Endothelial cell of umbilical vein (primary cell): ENCODE data around the gene TBX20. TPM values are rescaled to one million over a fixed set of nuclear protein-coding genes. Genes with fewer than 3 reads are reported as not detected.
"Not testable (repeated sequence)": the region's sequence is repeated elsewhere in the genome, so short reads cannot be mapped to it uniquely, and the experiment has no call there.

Source experiments
- BruUV-seq: library from RNA; stranded (reverse); fragments of 400-500 nt; replicated peaks from 2 replicates; lab custom pipeline; 2021; lab: Mats Ljungman, UMichigan
- CTCF ChIA-PET: fragments of 300-600, 350-600 bp; sonication (Branson Sonifier 250); formaldehyde crosslinking; loops from one replicate; lab custom pipeline; 2021; ENCODE audit warnings: antibody characterized with exemption, inconsistent platforms; lab: Charles Lee
- POLR2A ChIA-PET: fragments of 300-600, 350-600 bp; sonication (Branson Sonifier 250); formaldehyde crosslinking; loops from one replicate; lab custom pipeline; 2021; ENCODE audit warnings: antibody characterized with exemption, inconsistent platforms; lab: Charles Lee
- DNase-seq: peaks from one replicate; pipeline ENCODE4 v3.0.0-alpha.2; 2011; ENCODE audit warnings: low read depth, low spot score
- FAIRE-seq: peaks from 2 replicates; lab custom pipeline; 2011; peaks lifted over from hg19 to GRCh38; lab: Jason Lieb, UNC
- H2AFZ ChIP-seq: 2 replicates; pipeline ENCODE4 v1.6.0; 2012; ENCODE audit warnings: low read depth, low read length, control low read depth, inconsistent platforms
- H3K27ac ChIP-seq: 2 replicates; pipeline ENCODE4 v1.5.1; 2011; ENCODE audit warnings: low read depth, mild to moderate bottlenecking, control low read depth, low read length, moderate library complexity; ENCODE audit not compliant: insufficient read depth
- H3K27me3 ChIP-seq, 2 experiments: 2 replicates each; pipeline versions ENCODE4 v1.6.0 to v1.6.1; 2011; ENCODE audit warnings: low read length in 2 of 2, mixed read lengths in 1 of 2; ENCODE audit not compliant: control insufficient read depth in 2 of 2, insufficient read depth in 2 of 2
- H3K36me3 ChIP-seq, 2 experiments: 2 replicates in 1 of 2; 3 replicates in 1 of 2; pipeline ENCODE4 v1.5.1; 2011; ENCODE audit warnings: low read length in 2 of 2, mild to moderate bottlenecking in 1 of 2, moderate library complexity in 1 of 2; ENCODE audit not compliant: control insufficient read depth in 2 of 2, insufficient read depth in 2 of 2; ENCODE audit errors: extremely low read depth in 1 of 2
- H3K4me1 ChIP-seq: 3 replicates; pipeline ENCODE4 v1.5.1; 2011; ENCODE audit warnings: mild to moderate bottlenecking, low read length; ENCODE audit not compliant: control insufficient read depth, insufficient read depth; ENCODE audit errors: extremely low read depth
- H3K4me2 ChIP-seq: 2 replicates; pipeline ENCODE4 v1.6.1; 2011; ENCODE audit warnings: low read length, control low read depth, mixed read lengths; ENCODE audit not compliant: insufficient read depth
- H3K4me3 ChIP-seq, 3 experiments: fragments of 200-600 bp in 1 of 3; sonication (generic), shearing (Covaris generic) in 1 of 3; replicated peaks in 1 of 3; 2 replicates each; pipeline ENCODE4 v1.5.1; 2011 to 2016; ENCODE audit warnings: control low read depth in 3 of 3, low read length in 3 of 3, mild to moderate bottlenecking in 2 of 3, inconsistent platforms in 1 of 3, low read depth in 1 of 3, moderate library complexity in 1 of 3; ENCODE audit not compliant: insufficient read depth in 1 of 3
- H3K79me2 ChIP-seq: 2 replicates; pipeline ENCODE4 v1.6.0; 2012; ENCODE audit warnings: low read length, inconsistent platforms; ENCODE audit not compliant: control insufficient read depth, insufficient read depth
- H3K9ac ChIP-seq: replicated peaks from 2 replicates; pipeline ENCODE3; 2011; ENCODE audit warnings: low read length, control low read depth; ENCODE audit not compliant: insufficient read depth; ENCODE audit errors: extremely low read depth
- H3K9me1 ChIP-seq: replicated peaks from 3 replicates; pipeline ENCODE4 v1.6.0; 2011; ENCODE audit warnings: mild to moderate bottlenecking, low read length; ENCODE audit not compliant: control insufficient read depth, insufficient read depth; ENCODE audit errors: extremely low read depth
- H3K9me3 ChIP-seq: replicated peaks from 2 replicates; pipeline ENCODE4 v1.5.1; 2012; ENCODE audit warnings: low read length, inconsistent platforms; ENCODE audit not compliant: control insufficient read depth, insufficient read depth
- H4K20me1 ChIP-seq: replicated peaks from 2 replicates; pipeline ENCODE3; 2011; ENCODE audit warnings: mild to moderate bottlenecking, low read length; ENCODE audit not compliant: control insufficient read depth, insufficient read depth; ENCODE audit errors: extremely low read depth
- dilution Hi-C: fragments of 300-500 bp; cut with MboI; formaldehyde crosslinking; loops from one replicate; pipeline ENCODE4 v1.15.0; 2019; ENCODE audit warnings: low sequenced_read_pairs; ENCODE audit not compliant: extremely low pct_ligation_motif_present
- intact Hi-C: fragments of 100-400 bp; cut with micrococcal nuclease; formaldehyde crosslinking; loops from one replicate; pipeline ENCODE4 v1.10.0; 2022
- polyA plus RNA-seq, 4 experiments: library from polyadenylated mRNA; depleted of rRNA in 3 of 4; stranded (reverse) in 3 of 4; unstranded in 1 of 4; fragments of >200 nt; gene quantifications; 2 replicates each; pipeline versions ENCODE4 v1.2.1 to v1.2.3, GENCODE V29; 2011 to 2012; ENCODE audit warnings: missing spikeins in 1 of 4
- total RNA-seq: library from RNA; stranded (reverse); gene quantifications from 2 replicates; pipeline ENCODE4 v1.2.3, GENCODE V29; 2021

Gene TBX20
- total and polyA plus RNA-seq, 2 donors (not counting 3 experiments of a cell fraction or from before 2014, with no cell fraction given), result not detected

DNA sequence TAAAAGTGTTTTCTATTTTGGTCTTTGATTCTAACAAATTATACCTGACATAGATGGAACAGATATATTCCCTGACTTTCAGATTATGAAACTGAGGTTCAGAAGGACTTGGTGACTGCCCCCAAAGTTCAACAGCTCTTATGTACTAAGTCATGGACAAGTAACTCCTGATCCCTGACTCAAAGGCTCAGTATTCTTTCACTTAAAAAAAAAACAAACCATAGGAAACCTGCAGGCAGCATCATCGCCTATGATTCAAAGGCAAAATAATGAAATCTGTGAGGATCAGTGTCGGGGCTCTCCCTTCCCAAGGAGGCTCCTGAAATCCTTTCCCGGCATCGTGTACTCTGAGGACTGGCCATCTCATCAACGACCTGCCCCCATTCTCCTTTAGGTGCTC lies 49.9 kb downstream of the TBX20 start:
- H3K4me3 ChIP-seq, result not testable (repeated sequence)

DNA sequence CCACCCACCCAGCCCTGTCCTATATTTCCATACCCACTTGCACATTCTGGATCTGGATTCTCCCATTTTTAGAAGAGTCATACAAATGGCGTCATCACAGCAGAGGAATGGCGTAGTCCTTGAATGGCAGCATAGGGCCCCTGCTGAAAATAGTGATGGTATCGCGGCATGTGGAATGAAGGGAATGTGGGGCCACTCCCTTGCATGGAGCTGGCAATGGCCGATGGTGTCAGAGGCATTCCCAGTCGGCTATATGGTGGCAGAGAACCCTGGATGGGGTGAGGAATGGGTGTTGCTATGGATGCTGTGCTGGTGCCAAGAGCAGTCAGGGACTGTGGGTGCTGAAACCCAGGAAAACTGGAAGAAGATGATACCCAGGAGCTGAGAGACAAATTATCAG lies 51.5 kb downstream of the TBX20 start:
- CTCF ChIA-PET, POLR2A ChIA-PET, H3K36me3 ChIP-seq, H3K4me2 ChIP-seq, H2AFZ ChIP-seq, H3K9me3 ChIP-seq, H3K79me2 ChIP-seq, dilution Hi-C loops, DNase-seq, H3K4me3 ChIP-seq, H3K27ac ChIP-seq, BruUV-seq, H3K4me1 ChIP-seq, intact Hi-C loops, H3K9ac ChIP-seq, H4K20me1 ChIP-seq, FAIRE-seq, H3K27me3 ChIP-seq, H3K9me1 ChIP-seq: not testable (repeated sequence)

More for the DNA sequence above, 49.9 kb downstream of the TBX20 start:
- FAIRE-seq, H3K4me1 ChIP-seq, H3K36me3 ChIP-seq, dilution Hi-C loops, POLR2A ChIA-PET, H3K27ac ChIP-seq, H4K20me1 ChIP-seq, BruUV-seq, H2AFZ ChIP-seq, DNase-seq, CTCF ChIA-PET, H3K9ac ChIP-seq, intact Hi-C loops, H3K79me2 ChIP-seq, H3K27me3 ChIP-seq, H3K4me2 ChIP-seq, H3K9me3 ChIP-seq, H3K9me1 ChIP-seq: not testable (repeated sequence)

GRCh38 chr7:35200170-35200569 lies 53.7 kb downstream of the TBX20 start:
- H3K79me2 ChIP-seq, H3K9ac ChIP-seq, H3K9me1 ChIP-seq, intact Hi-C loops, H3K4me3 ChIP-seq, H2AFZ ChIP-seq, dilution Hi-C loops, H3K36me3 ChIP-seq, BruUV-seq, H3K4me2 ChIP-seq, H3K9me3 ChIP-seq, H3K4me1 ChIP-seq, DNase-seq, FAIRE-seq, H3K27ac ChIP-seq, H4K20me1 ChIP-seq, H3K27me3 ChIP-seq, POLR2A ChIA-PET, CTCF ChIA-PET: not testable (repeated sequence)

GRCh38 chr7:35198370-35199140 lies 55.3 kb downstream of the TBX20 start:
- not testable (repeated sequence) for H3K27ac ChIP-seq

More at GRCh38 chr7:35198370-35199140, 55.3 kb downstream of the TBX20 start:
- H3K36me3 ChIP-seq, dilution Hi-C loops, H4K20me1 ChIP-seq, H3K27me3 ChIP-seq, H2AFZ ChIP-seq, H3K9ac ChIP-seq, FAIRE-seq, H3K79me2 ChIP-seq, POLR2A ChIA-PET, H3K4me1 ChIP-seq, DNase-seq, H3K9me3 ChIP-seq, CTCF ChIA-PET, H3K4me3 ChIP-seq, H3K4me2 ChIP-seq, H3K9me1 ChIP-seq, BruUV-seq: not testable (repeated sequence)
- intact Hi-C loops, result loop anchor here (10.0 kb wide), 2 partner anchors 226 to 776 kb away; no protein-coding TSS in a partner anchor
